ENCODE measurements around the gene GRB7.

- TF ChIP-seq, protein P1, sequence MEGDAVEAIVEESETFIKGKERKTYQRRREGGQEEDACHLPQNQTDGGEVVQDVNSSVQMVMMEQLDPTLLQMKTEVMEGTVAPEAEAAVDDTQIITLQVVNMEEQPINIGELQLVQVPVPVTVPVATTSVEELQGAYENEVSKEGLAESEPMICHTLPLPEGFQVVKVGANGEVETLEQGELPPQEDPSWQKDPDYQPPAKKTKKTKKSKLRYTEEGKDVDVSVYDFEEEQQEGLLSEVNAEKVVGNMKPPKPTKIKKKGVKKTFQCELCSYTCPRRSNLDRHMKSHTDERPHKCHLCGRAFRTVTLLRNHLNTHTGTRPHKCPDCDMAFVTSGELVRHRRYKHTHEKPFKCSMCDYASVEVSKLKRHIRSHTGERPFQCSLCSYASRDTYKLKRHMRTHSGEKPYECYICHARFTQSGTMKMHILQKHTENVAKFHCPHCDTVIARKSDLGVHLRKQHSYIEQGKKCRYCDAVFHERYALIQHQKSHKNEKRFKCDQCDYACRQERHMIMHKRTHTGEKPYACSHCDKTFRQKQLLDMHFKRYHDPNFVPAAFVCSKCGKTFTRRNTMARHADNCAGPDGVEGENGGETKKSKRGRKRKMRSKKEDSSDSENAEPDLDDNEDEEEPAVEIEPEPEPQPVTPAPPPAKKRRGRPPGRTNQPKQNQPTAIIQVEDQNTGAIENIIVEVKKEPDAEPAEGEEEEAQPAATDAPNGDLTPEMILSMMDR (IDR thresholded peaks at IDR 0.05; ENCODE audit: low read depth, low read length): no peak
- no peak for TF ChIP-seq EZH2phosphoT487 (IDR thresholded peaks at IDR 0.05; ENCODE audit: low read depth)
These were observed 10.0 kb downstream of the GRB7 start for GRCh38 chr17:39747745-39748144.
